GM10266 (cell line): ENCODE measurements around the gene MRPS16.

Experiments
- DNase-seq: peaks from one replicate; pipeline ENCODE4 v3.0.0; 2012; ENCODE audit errors: extremely low spot score
- TF ChIP-seq, protein P1 (sequence below): IDR thresholded peaks from 2 replicates; pipeline ENCODE4 v1.5.1; 2012; ENCODE audit warnings: mild to moderate bottlenecking, low read depth; ENCODE audit not compliant: control insufficient read depth, insufficient read depth; ENCODE audit errors: missing control alignments

Gene MRPS16

DNA sequence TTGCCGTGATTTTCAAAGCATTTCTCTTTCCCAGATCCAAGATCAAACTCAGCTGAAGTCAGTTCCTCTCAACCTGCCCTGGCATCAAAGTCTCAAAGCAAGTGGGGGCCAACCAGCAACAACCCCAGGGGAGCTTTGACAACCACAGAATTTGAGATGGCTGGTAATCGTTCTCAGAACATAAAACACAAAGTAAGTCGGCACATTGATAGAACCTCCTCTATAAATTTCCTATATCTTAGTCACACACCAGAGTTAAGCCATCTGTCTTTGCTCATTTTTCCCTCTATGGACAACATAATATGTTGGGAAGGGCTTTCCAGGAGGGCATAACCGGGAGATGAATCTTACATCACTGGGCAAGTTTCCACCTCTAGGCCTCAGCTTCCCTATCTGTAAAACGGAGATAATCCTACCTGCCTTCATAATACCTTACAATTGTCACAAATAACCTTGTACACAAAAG is 4.2 kb downstream of the MRPS16 start:
- no peak for DNase-seq
- TF ChIP-seq, protein P1, sequence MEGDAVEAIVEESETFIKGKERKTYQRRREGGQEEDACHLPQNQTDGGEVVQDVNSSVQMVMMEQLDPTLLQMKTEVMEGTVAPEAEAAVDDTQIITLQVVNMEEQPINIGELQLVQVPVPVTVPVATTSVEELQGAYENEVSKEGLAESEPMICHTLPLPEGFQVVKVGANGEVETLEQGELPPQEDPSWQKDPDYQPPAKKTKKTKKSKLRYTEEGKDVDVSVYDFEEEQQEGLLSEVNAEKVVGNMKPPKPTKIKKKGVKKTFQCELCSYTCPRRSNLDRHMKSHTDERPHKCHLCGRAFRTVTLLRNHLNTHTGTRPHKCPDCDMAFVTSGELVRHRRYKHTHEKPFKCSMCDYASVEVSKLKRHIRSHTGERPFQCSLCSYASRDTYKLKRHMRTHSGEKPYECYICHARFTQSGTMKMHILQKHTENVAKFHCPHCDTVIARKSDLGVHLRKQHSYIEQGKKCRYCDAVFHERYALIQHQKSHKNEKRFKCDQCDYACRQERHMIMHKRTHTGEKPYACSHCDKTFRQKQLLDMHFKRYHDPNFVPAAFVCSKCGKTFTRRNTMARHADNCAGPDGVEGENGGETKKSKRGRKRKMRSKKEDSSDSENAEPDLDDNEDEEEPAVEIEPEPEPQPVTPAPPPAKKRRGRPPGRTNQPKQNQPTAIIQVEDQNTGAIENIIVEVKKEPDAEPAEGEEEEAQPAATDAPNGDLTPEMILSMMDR: no peak

DNA sequence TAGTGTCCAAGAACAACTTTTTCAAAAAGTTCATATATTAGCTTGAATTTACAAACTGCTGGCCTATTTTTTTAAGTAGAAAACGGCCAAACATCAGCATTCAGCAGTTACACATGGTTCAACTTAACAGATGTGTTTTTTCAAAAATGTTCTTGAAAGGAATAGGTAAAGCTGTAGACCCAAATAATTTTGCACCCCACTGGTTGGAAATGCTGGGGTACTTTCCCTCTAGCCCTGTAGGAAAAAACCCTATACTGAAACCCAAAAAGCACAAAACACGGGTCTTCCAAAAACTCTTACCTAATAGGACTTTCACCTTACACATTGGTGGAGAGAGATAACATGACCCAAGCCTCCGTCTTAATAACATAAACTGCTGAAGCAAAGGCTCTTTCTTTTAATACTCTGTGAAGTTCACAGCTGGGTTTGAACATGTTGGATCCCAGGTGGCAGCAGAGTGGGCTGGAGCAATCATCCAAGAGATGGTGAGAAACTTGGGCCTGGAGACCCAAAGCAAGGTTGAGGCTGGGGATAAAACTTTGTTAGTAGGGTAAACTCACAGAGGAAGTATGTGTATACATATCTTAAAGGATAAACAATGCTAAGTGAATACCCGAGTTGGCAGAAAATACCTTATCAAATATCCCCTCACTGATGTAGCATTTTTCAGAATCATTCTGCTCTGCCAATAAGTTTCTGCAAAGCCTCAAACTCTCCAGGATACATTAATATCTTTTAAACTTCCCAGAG is 4.8 kb downstream of the MRPS16 start:
- DNase-seq: peak; percentile 23
- TF ChIP-seq, protein P1: no peak

DNA sequence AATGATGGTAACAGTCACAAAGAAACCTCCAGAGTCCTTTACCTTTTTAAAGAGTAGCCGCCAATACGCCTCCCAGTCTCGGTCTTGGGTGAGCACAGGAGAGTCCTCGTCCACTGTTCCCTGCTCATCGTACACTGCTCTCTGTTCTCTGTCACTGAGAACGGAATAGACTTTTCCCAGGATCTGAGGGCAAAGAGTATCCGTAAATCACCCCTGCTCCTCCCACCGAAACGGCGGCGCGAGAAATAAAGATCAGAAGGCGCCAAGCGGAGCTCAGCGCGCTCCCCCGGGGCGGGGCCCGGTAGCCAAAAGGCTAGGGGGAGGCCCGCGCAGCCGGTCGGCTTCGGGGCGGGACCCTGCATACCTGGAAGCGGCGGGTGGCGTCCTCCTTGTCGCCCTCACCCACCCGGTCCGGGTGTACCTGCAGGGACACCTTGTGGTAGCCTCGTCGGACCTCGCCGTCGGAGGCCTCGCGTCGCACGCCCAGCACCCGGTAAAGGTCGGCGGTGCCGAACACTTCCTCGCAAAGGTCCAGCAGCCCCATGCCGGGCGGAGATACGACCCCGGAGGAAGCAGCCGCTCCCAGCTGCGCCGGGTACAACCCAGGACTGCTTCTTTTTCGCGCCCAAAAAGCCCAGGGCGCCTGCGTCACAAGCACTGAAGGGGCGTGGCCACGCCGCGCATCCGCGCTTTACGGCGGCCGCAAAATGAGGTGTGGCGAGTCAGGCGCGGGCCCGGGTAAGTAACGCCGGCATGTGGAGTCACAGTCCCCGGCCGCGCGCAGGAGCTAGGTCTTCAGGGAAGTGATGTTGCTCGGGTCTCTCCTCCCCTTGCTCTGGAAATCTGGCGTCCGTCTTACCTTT is 5.6 kb downstream of the MRPS16 start, which contains the start of gene DNAJC9:
TSS of gene DNAJC9 (minus strand) at position 610 of the 863 bp plus-strand sequence. CDS start at position 544, 66 bp downstream.
- peak; percentile 89 for DNase-seq
- TF ChIP-seq, protein P1: peak; percentile 25

DNA sequence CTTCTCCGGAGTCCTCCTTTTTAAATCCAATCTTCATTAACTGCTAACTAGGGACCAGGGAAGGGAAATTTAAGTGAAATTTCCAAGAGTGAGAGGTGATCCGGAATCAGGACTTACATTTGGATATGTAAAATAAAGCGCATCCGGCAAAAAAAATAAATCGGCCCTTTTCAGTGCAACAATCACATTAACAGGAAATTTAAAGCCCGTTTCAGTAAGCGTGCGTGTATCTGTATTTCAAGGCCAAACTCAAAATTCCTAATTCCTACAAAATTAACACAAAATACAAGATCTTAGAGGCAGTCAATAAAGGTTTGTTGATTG is 6.2 kb downstream of the MRPS16 start:
- TF ChIP-seq, protein P1: no peak
- no peak for DNase-seq

DNA sequence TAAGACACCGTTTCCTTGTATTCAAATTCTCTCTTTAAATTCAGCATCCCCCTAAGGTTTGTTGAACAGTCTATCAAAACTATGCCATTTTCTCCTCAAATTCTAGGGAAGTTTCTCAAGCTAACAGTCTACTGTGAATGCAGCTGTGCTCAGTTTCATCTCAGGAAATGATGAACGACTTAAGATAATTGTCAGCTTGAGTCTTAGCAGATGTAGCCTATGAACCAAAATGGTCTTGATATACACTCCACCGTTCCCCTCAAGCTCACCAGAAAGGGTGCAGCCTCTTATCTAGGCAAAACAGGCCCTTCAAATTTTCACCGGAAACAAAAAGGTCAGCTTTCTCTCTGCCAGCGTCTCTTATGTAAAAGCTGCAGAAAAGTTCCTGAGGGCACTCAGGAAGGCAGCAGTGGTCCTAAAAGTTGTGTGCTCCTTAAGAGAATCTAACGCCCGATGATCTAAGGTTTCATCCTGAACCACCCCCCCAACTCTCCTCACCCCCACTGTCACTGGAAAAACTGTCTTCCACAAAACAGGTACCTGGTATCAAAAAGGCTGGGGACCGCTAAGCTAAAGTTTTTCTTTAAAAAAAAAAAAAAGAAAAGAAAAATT is 7.5 kb downstream of the MRPS16 start:
- TF ChIP-seq, protein P1: no peak
- DNase-seq: no peak

DNA sequence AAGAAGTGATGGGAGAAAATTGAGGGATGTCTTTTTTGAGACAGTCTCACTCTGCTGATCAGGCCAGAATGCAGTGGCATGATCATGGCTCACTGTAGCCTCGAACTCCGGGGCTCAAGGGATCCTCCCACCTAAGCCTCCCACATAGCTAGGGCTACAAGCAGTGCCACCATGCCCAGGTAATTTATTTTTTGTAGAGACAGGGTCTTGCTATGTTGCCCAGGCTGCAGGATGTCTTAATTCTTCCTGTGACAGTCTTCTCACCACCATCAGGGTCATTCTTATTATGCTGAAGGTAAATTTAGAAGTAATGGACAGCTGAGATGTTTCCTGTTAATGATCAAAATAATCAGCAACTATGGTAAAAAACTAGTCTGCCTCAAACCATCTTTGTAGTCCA is 12.5 kb downstream of the MRPS16 start:
- no peak for DNase-seq
- TF ChIP-seq, protein P1: no peak
